ENCODE results near the gene ACOT11.
"Not testable (repeated sequence)": the region's sequence is repeated elsewhere in the genome, so short reads cannot be mapped to it uniquely, and the experiment has no call there.

ACOT11 gene

DNA sequence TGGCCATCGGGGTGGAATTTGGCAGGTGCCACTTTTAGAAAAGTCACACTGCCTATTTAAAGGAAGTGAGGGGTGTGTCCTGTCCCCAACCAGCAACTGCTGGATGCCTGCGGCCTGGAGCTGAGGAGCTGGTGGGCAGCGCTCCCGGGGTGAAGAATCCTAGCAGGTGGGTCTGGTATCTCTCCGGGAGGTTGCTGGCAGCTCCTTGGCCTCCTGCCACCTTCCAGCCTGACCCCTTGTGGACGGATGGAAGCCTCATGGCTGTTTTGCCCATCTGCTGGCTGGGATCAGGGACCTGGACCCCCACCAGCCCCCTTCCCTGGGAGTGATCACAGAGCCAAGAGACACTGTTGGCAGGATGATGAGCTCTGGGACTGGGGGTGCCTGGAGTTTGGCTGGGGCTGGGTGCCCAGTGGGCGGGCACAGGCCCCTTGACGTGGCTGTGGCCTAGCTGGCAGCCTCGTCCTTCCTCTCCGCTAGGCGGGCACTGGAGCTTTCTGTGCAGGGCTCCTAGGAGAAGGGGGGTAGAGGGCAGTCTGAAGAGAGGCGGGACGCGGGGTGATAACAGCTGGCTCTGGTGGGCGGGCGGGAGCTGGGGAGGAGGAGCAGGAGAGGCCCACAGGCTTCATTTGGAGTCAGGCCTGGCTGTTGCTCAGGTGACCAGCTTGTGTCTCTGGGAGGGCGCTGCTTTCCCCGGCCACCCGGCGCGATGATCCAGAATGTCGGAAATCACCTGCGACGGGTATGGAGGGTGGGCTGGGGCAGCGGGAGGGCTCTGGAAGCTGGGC lies at the start of gene ACOT11:
ACOT11 (plus strand) TSS at position 628 of the 788 bp plus-strand sequence; CDS start at position 710, 82 bp downstream.
- no peak within 1 kb of the TSS for H3K4me3 ChIP-seq (ENCODE audit: low read depth, low read length)

DNA sequence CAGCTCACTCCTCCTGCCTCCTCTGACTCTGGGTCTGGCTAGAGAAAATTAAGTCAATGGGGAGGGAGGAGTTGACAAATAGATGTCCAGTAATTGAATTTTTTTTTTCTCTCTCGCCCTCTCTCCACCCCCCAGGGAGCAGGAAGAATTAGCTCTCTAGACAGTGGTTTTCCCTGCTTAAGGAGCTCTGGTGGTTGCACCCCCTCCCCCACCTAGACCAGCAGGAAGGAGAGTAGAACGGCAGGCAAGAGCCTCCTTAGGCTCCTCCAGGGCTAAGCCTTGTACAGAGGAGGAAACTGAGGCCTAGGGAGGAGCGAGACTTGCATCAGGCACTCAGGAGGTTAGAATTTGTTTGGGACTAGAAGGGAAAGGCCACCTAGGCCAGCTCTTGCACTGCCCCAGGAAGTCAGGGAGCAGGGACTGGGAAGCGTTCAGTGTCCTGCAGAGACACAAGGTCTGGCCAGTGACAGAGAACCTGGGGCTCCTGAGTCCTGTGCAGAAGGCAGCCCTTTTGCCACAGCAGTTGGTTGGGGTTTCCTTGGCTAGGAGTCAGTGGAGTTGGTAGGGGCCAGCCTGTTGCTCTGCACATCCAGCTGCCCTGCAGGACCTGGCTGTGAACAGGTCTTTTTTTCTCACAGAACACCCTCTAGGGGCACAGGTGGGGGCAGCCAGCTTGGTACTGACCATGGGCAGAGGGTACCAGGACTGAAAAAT lies 49.5 kb upstream of the ACOT11 start:
- no peak overlapping the region for H3K4me3 ChIP-seq (ENCODE audit: low read depth, low read length)

DNA sequence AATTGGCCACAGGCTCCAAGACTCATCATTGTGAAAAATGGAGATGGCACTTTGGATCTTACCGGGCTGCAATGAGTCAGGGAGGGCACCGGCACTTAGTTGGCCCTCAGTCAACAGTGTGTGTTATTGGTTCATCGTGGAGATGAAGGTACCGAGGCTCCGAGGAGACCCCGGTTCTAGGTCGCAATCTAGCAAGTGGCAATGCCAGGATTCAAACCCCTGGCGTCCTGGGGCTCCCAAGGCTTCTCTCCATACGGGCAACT lies 49.0 kb upstream of the ACOT11 start:
- H3K4me3 ChIP-seq (ENCODE audit: low read depth, low read length) = no peak overlapping the region

GRCh38 chr1:54499360-54500106 lies 48.5 kb upstream of the ACOT11 start:
- H3K4me3 ChIP-seq (ENCODE audit: low read depth, low read length) = peak overlapping the region; percentile 28

- no peak overlapping the region for H3K4me3 ChIP-seq (ENCODE audit: low read depth, low read length)
These were observed 48.0 kb upstream of the ACOT11 start for GRCh38 chr1:54500107-54500431.

DNA sequence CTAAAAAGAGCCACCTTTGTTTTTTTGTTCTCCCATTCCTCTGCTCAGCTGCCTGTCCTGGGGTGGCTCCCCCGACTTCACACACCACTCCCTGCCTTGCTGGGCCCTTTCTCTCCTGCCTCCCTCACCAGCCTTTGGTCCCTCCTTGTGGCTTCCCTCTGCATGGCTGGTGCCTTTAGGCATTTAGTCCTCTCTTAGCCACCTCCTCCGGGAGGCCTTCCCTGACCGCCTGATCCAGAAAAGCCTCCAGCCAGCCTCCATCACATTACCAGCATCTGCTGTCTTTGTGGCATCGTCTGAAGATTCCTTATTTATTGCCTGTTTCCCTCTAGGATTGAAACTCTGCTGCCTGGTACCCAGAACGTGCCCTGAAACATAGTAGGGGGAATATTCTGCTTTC lies 46.2 kb upstream of the ACOT11 start:
- H3K4me3 ChIP-seq (ENCODE audit: low read depth, low read length) = no peak overlapping the region

GRCh38 chr1:54502342-54502741 lies 45.7 kb upstream of the ACOT11 start:
- no peak overlapping the region for H3K4me3 ChIP-seq (ENCODE audit: low read depth, low read length)

GRCh38 chr1:54506594-54506993 lies 41.4 kb upstream of the ACOT11 start:
- H3K4me3 ChIP-seq (ENCODE audit: low read depth, low read length) = no peak overlapping the region

DNA sequence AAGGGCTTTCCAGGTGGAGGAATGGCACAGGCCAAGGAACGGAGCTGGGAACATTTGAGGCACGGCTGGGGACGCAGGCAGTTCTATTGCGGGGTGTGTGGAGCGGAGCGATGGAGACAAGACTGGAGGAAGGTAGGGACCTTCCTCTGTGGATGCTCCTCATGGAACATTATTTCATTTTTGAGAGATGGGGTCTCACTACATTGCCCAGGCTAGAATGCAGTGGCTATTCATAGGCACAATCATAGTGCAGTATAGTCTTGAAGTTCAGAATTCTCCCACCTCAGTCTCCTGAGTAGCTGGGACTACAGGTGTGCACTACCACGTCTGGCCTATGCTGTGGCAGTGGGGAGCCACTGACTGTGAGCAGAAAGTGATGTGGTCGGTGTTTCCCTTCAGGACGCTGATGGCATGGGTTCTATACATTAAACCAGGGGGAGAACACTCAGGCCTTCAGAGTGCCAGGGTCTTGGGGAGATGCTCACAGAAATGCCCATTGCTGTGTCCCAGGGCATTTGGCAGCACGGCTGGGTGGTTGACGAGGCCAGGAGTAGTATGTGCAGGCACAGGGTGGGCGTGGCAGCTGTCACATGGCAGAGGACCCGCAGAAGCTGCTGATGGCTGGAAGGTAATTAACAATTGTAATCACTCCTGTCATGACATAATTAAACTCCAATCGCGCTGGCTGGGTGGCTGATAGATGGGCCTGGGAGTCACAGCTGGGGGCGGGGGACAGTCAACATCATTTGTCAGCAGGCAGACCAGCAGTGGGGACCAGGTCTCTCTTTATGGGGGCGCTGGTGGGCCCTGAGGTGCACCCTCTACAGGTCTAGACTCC lies 40.8 kb upstream of the ACOT11 start:
- H3K4me3 ChIP-seq (ENCODE audit: low read depth, low read length) = no peak overlapping the region

DNA sequence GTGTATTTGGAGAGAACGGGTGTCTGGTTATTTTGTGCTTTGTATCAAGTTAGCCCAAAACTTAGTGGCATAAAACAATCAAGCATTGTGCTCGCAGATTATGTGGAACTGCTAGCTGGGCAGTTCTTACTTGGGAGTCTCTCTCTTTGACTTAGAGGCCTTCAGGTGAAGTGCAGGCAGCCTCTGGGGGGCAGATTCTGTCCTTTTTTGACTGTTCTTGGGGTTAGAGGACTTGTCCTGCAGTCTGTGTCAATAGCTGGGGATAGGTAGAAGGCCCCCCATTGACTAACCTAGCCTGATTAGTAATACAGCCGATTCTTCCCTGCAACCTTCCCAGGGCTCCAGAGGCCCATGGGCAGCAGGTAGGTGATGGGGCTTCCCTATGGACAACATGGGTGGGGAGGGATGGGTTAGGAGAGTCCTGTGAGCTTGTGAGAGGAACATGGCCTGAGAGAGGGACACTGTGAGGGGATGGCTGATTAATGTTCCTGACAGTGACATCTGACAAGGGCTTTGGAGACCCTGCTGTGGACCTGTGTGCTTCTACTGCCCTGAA lies 37.2 kb upstream of the ACOT11 start:
- H3K4me3 ChIP-seq (ENCODE audit: low read depth, low read length) = no peak overlapping the region

DNA sequence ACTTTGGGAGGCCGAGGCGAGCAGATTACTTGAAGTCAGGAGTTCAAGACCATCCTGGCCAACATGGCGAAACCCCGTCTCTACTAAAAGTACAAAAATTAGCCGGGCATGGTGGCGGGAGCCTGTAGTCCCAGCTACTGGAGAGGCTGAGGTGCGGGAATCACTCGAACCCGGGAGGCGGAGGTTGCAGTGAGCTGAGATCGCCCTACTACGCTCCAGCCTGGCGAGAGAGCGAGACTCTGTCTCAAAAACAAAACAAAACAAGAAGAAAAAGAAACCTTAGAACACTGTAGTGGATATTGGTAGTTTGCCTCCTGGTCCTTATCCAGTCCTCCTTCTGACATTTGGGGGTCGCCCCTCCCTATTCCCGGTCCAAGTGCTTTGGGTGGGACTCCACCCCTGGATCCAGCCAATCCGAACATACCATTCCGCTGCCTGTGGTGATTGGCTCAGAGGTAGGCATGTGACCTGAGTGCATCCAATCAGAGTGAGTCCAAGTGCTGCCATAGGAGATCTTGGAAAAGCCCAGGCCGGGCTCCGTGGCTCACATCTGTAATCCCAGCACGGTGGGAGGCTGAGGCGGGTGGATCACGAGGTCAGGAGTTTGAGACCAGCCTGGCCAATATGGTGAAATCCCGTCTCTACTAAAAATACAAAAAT lies 34.0 kb upstream of the ACOT11 start:
- not testable (repeated sequence) for H3K4me3 ChIP-seq (ENCODE audit: low read depth, low read length)

- no peak overlapping the region for H3K4me3 ChIP-seq (ENCODE audit: low read depth, low read length)
These were observed 31.6 kb upstream of the ACOT11 start for GRCh38 chr1:54516249-54516920.

GRCh38 chr1:54517496-54517895 lies 30.5 kb upstream of the ACOT11 start:
- H3K4me3 ChIP-seq (ENCODE audit: low read depth, low read length) = no peak overlapping the region

- no peak overlapping the region for H3K4me3 ChIP-seq (ENCODE audit: low read depth, low read length)
These were observed 29.5 kb upstream of the ACOT11 start for GRCh38 chr1:54518489-54518888.

GRCh38 chr1:54519709-54520108 lies 28.3 kb upstream of the ACOT11 start:
- H3K4me3 ChIP-seq (ENCODE audit: low read depth, low read length) = no peak overlapping the region

DNA sequence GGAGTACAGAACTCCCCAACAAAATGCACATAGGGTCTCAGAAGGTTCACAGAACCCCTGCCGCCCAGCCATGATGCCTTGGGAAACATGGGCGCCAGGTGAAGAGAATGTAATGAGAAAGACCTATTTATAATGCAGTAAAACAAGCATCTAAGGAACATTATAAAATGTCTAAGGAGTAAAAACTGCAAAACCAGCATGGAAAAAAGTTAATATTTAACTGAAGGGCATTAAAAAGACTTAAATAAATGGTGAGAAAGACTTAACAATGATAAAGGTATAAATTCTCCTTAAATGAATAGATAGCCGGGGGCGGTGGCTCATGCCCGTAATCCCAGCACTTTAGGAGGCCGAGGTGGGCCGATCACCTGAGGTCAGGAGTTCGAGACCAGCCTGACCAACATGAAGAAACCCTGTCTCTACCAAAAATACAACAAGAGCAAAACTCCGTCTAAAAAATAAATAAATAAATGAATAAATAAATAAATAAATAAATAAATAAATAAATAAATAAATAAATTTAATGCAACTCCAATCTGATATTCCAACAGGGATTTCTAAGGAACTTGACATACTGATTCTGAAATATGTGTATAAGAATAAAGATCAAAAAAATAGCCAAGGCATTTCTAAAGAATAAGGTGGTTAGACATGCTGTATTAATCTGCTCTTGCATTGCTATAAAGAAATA lies 27.3 kb upstream of the ACOT11 start:
- H3K4me3 ChIP-seq (ENCODE audit: low read depth, low read length) = no peak overlapping the region

DNA sequence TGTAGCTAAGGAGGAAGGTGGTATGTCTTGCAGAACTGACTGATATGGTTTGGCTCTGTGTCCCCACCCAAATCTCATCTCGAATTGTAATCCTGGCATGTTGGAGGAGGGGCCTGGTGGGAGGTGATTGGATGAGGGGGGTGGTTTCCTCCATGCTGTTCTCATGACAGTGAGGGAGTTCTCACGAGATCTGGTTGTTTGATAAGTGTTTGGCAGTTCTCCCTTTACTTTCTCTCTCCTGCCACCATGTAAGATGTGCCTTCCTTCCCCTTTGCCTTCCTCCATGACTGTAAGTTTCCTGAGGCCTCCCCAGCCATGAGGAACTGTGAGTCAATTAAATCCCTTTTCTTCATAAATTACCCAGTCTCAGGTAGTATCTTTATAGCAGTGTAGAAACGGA lies 21.5 kb upstream of the ACOT11 start:
- H3K4me3 ChIP-seq (ENCODE audit: low read depth, low read length) = not testable (repeated sequence)

DNA sequence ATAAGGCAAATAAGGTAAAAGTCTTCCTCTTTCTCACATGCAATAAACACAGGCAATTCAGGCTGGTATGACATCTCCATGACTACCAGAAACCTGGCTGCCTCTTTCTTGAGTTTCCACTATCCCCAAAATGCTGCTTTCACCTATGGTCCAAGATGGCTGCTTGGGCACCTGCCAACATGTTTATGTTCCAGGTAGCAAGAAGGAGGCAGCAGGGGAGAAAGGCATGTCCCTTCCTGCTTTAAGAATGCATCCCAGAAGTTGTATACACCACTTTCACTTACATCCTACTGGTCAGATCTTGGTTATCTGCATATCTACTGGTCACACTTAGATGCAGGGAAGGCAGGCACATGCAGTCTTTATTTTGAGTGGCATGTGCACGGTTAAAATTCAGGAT lies 19.4 kb upstream of the ACOT11 start:
- H3K4me3 ChIP-seq (ENCODE audit: low read depth, low read length) = no peak overlapping the region

- no peak overlapping the region for H3K4me3 ChIP-seq (ENCODE audit: low read depth, low read length)
These were observed 16.0 kb upstream of the ACOT11 start for GRCh38 chr1:54532033-54532432.
